A549 (cell line): Measurements from ENCODE around the gene CT83.

ENCODE experiments used
- CEBPB ChIP-seq, 2 experiments: fragments of >200 bp in 1 of 2; sonication (Bioruptor Twin) in 1 of 2; formaldehyde crosslinking in 1 of 2; IDR thresholded peaks; 2 replicates each; pipeline ENCODE4 v1.6.1; 2012 to 2016
- CTCF ChIP-seq: fragments of >200 bp; sonication (Bioruptor Twin); formaldehyde crosslinking; IDR thresholded peaks from 3 replicates; pipeline ENCODE4 v1.5.1; 2016
- ESRRA ChIP-seq: fragments of 150-350 bp; IDR thresholded peaks from 2 replicates; pipeline ENCODE4 v1.6.1; 2014; ENCODE audit warnings: mild to moderate bottlenecking, low read length, borderline replicate concordance
- RARB ChIP-seq: fragments of 250-450 bp; sonication (Bioruptor Pico); IDR thresholded peaks from 2 replicates; pipeline ENCODE4 v1.8.0; 2021; ENCODE audit warnings: mild to moderate bottlenecking, moderate library complexity
- TF ChIP-seq, protein P1 (sequence below): fragments of 250-450 bp; sonication (Bioruptor Pico); IDR thresholded peaks from 2 replicates; pipeline ENCODE4 v1.5.0; 2020; ENCODE audit warnings: low read depth, mild to moderate bottlenecking, moderate library complexity

DNA sequence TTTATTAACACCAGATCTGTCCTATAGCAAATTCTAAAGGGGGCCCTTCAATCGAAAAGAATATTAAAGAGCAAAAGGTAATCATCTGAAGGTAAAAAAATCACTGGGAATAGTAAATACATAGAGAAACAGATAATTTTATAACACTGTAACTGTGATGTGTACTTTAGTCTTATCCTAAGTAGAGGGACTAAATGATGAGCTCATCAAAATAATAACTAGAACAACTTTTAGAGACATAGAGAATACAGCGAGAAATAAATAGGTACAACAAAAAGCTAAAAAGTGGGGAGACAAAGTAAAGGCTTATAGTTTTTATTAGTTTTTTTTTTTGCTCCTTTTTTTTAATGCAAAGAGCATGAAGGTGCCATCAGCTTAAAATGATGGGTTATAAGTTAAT, 17.3 kb upstream of the CT83 start:
- TF ChIP-seq CEBPB (IDR thresholded peaks at IDR 0.05) (no peak), CTCF (no peak), RARB (CRISPR knock-in tag) (no peak), ESRRA (no peak)
- TF ChIP-seq, protein P1, sequence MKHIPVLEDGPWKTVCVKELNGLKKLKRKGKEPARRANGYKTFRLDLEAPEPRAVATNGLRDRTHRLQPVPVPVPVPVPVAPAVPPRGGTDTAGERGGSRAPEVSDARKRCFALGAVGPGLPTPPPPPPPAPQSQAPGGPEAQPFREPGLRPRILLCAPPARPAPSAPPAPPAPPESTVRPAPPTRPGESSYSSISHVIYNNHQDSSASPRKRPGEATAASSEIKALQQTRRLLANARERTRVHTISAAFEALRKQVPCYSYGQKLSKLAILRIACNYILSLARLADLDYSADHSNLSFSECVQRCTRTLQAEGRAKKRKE (CRISPR knock-in tag): no peak
